NCI-H128 (cell line): Measurements from ENCODE around the gene IL23A.
"Not testable (repeated sequence)": the region's sequence is repeated elsewhere in the genome, so short reads cannot be mapped to it uniquely, and the experiment has no call there.

Experiments
- DNase-seq: peaks from one replicate; lab custom pipeline; 2025; ENCODE audit not compliant: unreplicated experiment; lab: John Stamatoyannopoulos, UW

The IL23A gene

GRCh38 chr12:56324206-56324605, 14.5 kb upstream of the IL23A start:
- no peak for DNase-seq

GRCh38 chr12:56326126-56326525, 12.6 kb upstream of the IL23A start:
- DNase-seq: no peak

DNA sequence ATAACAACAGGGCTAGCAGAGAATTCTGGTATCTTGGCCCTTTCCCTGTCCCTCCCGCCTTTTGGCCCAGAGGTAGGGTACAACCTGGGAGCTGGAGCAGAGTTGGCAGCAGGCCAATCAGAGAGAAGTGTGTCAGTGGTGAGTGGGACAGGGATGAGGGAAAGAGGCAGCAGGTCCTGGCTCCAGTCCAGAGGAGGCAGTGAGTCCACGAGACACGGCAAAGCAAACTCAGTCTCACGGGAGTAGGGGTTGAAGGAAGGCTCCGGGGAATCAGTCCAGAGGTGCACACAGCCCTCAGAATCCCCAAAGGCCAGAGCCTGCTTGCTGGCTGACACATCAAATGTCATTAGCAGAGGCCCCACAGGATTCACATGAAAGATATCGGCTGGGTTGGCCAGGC, 12.2 kb upstream of the IL23A start:
- DNase-seq: no peak

- no peak for DNase-seq
Observed at GRCh38 chr12:56330936-56331490, 7.7 kb upstream of the IL23A start.

DNA sequence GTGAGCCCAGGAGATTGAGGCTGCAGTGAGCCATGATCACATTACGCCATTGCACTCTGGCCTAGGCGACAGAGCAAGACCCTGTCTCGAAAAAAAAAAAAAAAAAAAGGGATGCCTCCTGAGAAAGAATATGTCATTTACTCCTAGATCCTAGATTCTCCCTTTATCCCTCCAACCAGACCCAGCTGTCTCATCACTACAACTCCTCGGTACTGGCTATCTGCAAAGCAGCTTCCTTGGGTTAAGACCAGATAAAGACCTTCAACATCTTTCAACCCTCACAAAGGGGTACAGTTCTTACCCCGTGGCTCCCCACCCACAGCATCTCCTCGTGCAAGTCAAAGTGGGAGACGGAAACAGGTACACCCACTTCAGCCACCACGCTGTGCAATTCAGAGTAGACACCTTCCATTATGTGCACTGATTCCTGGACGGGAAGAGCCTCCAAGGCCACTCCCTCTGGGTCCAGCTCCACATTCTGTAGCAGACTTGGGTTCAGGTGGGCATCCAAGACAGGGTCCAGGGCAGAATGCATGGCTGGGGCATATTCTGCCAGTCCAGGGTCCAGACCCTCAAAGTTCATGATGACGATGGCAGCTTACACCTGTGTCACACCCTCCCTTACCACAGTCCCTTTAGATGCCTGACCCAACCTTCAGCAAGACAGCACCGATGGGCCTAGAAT, 6.0 kb upstream of the IL23A start:
- DNase-seq: no peak

DNA sequence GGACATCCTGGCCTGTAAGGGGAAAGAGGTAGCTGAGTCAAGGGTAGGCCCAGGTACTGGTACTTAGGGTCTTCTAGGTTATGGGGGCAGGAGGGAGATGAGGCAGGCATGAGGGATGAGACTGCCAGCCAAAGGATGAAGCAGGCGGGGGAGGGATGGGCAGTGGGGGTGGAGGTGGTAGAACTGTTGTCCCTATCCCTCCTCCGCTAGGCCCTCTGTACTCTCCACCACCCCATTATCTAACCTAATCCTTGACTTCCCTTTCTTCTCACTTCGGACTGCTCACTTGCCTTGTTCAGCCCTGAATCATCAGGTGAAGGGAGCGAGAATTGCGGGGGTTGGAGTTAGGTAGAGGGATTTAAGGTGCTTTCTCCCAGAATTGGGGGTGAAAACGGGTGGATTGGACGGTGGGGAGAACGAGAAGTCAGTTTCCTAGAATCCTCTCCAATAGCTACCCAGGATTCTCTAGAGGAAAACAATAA, 5.4 kb upstream of the IL23A start:
- no peak for DNase-seq

DNA sequence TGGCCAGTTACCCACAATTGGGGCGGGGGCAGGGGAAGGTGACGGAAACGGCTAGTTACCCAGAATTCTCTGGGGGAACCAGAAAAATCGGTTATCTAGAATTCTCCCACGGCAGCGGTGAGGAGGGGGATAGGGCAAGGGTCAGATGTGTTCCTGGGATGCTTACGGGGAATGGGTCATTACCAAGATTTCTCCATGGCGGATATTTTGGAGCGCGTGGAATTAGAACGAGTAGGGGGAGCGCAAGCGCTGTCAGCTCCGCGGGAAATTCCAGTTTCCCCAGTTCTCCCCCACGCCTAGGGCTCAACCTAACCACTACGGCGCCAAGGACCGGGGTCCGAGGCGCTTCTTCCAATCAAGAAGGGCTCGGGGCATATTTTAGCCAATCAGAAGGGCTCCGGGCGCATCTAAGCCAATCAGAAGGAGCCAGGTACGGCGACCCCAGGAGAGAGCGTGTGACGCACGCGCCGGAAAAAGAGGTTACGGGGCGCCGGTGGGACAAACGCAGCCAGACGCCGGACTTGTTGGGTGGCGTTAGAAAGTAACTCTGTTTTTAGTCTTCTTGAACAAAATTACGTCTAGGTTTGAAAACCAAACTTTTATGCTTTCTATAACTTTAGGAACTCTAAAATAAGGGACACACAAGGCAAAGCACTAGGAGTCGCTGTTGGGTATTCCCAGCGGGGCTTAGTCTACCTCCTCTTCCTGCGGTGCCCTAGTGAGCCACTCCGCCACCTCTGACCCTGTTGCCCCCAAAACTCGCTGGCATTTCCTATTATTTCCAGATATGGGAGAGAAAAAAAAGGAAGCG, 4.8 kb upstream of the IL23A start, which contains the start of gene PAN2:
Gene PAN2 (minus strand): TSS at position 322 of the 811 bp plus-strand sequence. CDS start 906 bp downstream, outside the sequence.
- peak; percentile 94 for DNase-seq

DNA sequence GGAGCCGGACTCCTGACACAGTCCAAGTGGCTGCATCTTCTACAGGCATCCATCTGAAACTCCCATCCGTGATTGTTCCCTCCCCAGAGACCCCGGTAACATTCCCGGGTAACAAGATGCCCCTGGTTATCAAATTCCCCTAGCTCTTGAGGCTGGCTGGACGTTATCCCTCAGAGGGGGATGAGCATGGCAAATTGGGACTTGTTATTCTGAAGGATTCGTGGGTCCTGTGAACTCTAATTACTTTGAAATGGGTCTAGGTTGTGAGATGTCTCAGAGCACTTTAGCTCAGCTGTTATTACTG, 4.2 kb upstream of the IL23A start:
- DNase-seq: no peak

DNA sequence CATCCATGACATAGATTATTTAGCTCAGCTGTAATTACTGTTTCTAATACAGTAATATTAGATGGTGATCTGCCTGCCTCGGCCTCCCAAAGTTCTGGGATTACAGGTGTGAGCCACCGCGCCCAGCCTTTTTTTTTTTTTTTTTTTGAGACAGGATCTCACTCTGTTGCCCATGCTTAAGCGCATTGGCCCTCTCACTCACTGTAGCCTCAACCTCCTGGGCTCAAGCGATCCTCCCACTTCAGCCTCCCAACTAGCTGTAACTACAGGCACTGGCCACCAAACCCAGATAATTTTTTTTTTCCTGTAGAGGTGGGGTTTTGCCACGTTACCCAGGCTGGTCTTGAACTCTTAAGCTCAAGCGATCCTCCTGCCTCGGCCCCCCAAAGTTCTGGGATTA, 3.2 kb upstream of the IL23A start:
- not testable (repeated sequence) for DNase-seq

GRCh38 chr12:56336361-56337167, 2.1 kb upstream of the IL23A start:
- DNase-seq: no peak

DNA sequence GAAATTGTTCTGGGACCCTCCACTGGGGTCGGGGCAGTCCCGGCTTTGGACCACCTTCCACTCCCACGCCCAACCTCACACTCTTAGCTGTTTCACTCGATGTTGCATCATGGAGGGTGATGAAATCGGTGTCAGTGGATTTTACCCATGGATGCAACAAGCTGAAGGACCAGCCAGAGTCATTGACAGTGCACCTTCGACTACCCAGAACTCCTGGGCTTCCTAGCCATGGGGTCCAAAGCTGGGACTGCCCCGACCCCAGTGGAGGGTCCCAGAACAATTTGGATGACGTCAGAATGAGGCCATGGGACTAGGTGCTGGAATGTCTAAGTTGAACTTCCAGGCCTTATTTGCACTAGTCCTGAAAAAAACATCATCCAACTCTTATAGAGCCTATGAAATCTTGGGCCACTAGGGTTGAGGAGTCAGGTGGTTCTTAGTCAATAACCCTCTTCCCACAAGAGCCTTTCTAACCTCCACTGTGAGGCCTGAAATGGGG, 882 bp upstream of the IL23A start:
- DNase-seq: no peak

DNA sequence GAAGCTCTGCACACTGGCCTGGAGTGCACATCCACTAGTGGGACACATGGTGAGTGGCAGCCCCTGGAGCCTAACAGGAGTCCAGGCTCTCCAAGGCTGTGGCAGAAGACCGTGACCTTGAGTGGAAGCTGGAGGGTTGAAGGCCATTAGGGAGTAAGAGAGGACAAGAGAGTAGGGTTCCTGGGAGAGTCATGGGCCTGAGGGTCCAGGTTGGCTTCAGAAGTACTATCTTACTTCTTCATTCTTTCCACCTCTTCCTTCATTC, 406 bp downstream of the IL23A start:
- no peak for DNase-seq

- no peak for DNase-seq
Observed at GRCh38 chr12:56341616-56342015, 2.9 kb downstream of the IL23A start.

GRCh38 chr12:56342290-56342689, 3.6 kb downstream of the IL23A start:
- DNase-seq: not testable (repeated sequence)

DNA sequence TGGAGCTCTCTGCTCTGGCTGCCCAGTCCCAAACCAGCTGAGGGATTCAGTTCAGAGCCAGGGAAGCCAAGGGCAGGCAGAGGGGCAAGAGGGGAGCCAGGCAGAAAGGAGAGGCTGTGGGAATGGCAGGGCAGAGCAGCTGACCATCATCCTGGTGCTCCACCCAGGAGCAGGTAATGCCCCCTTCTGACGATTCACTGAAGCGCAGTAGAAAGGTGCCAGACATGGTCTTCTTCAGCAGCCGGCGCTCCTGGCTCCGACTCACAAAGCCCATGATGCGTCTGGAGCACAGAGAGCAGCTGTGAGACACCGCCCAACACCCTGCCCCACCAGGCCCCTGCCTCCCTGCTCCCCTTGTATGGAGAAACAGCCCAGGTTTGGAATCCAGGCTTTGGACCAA, 8.0 kb downstream of the IL23A start:
- no peak for DNase-seq

DNA sequence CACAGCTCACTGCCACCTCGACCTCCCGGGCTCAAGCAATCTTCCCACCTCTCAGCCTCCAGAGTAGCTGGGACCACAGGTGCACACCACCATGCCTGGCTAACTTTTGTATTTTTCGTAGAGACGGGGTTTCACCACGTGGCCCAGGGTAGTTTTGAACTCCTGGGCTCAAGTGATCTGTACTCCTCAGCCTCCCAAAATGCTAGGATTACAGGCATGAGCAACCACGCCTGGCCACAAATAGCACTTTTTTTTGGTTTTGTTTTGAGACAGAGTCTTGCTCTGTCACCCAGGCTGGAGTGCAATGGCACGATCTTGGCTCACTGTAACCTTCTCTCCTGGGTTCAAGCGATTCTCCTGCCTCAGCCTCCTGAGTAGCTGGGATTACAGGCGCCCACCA, 8.6 kb downstream of the IL23A start:
- DNase-seq: not testable (repeated sequence)

DNA sequence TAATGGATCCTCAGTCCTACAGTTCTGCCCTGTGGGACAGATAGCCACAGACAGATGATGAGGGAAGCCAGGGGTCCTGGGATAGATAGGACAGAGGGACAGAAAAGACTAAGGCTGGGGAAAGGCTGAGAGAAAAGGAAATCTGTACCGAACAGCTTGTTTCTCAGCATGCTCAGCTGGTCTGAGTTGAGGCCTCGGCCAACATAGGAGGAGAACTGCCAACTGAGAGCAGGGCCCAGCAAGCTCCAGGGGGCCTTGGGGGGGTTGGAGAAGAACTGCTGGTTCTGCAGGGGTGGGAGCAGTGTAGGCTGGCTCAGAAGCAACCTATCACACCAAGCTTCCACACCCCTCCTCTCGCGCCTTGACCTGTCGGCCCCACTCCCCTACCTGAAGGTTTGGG, 10.1 kb downstream of the IL23A start:
- no peak for DNase-seq

DNA sequence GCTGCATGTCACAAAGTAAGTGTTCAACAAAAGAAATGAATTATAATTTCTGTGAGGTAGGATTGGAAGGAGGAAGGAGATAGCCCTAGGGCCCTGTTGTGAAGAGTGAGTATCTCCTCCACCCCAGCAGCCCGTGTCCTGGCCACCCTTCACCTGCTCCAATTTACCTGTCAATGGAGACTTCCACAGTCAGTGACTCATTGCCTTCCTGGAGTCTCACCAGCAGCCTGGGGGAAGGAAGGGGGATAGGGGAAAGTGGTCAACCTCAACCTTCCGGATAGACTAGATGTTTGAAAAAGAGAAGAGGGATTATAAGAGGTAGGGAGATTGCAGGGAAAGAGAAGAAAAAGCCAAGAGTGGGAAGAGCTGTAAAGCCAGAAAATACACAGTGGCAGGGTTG, 12.0 kb downstream of the IL23A start:
- no peak for DNase-seq

GRCh38 chr12:56351325-56351724, 12.6 kb downstream of the IL23A start:
- DNase-seq: no peak

GRCh38 chr12:56358836-56359532, 20.3 kb downstream of the IL23A start:
- no peak for DNase-seq
